GM15510 (cell line): ENCODE results near the gene RAB11FIP3.

Source experiments
- POLR2A ChIP-seq: IDR thresholded peaks from 3 replicates; pipeline ENCODE4 v1.6.1; 2011; ENCODE audit warnings: borderline replicate concordance; ENCODE audit not compliant: insufficient read length; ENCODE audit errors: extremely low read depth

Gene RAB11FIP3

GRCh38 chr16:559411-560203 lies 134.2 kb downstream of the RAB11FIP3 start:
- TF ChIP-seq POLR2A, result no peak

GRCh38 chr16:560204-560700 lies 134.8 kb downstream of the RAB11FIP3 start, which contains the start of gene PRR35:
PRR35 (plus strand) TSS chr16:560394; CDS start chr16:563295, 2,901 bp downstream.
- TF ChIP-seq POLR2A, result no peak

GRCh38 chr16:560701-561412 lies 135.4 kb downstream of the RAB11FIP3 start:
- no peak for TF ChIP-seq POLR2A

- TF ChIP-seq POLR2A, result no peak
These were observed 136.0 kb downstream of the RAB11FIP3 start for GRCh38 chr16:561413-561794.

- no peak for TF ChIP-seq POLR2A
These were observed 136.8 kb downstream of the RAB11FIP3 start for GRCh38 chr16:561957-562938.

GRCh38 chr16:563072-563644 lies 137.7 kb downstream of the RAB11FIP3 start:
- no peak for TF ChIP-seq POLR2A

GRCh38 chr16:564690-565418 lies 139.4 kb downstream of the RAB11FIP3 start:
- no peak for TF ChIP-seq POLR2A

GRCh38 chr16:565419-566330 lies 140.2 kb downstream of the RAB11FIP3 start:
- TF ChIP-seq POLR2A, result no peak

GRCh38 chr16:566475-567372 lies 141.3 kb downstream of the RAB11FIP3 start, which contains the start of gene NHLRC4:
NHLRC4 (plus strand) TSS chr16:567005; CDS start chr16:568048, 1,043 bp downstream.
- TF ChIP-seq POLR2A, result peak; percentile 50

GRCh38 chr16:567373-568256 lies 142.2 kb downstream of the RAB11FIP3 start:
- no peak for TF ChIP-seq POLR2A

GRCh38 chr16:568401-569258 lies 143.2 kb downstream of the RAB11FIP3 start:
- TF ChIP-seq POLR2A, result no peak
